Esophagus muscularis mucosa (tissue), 4 donors: ENCODE measurements around the gene GRID1. TPM values are rescaled to one million over a fixed set of nuclear protein-coding genes. Genes with fewer than 3 reads are reported as not detected.

Source experiments
- DNase-seq: peaks from one replicate; pipeline ENCODE4 v3.0.0-alpha.2; 2017; ENCODE audit errors: extremely low spot score
- H3K27ac ChIP-seq, 4 donors: fragments of 200-600 bp; sonication (generic); replicated peaks in 1 of 4; 1 replicate in 3 of 4; 2 replicates in 1 of 4; pipeline ENCODE4 v1.5.1; 2016 to 2019; ENCODE audit warnings: mild to moderate bottlenecking in 1 of 4
- H3K27me3 ChIP-seq, 4 donors: fragments of 200-600 bp; sonication (generic); one replicate each; pipeline versions ENCODE4 v1.5.1 to v1.6.0; 2016 to 2019
- H3K36me3 ChIP-seq, 4 donors: fragments of 200-600 bp; sonication (generic); one replicate each; pipeline ENCODE4 v1.5.1; 2016 to 2019
- H3K4me1 ChIP-seq, 4 donors: fragments of 200-600 bp; sonication (generic); one replicate each; pipeline ENCODE4 v1.5.1; 2016 to 2019
- H3K4me3 ChIP-seq, 4 donors: fragments of 200-600 bp; sonication (generic); 1 replicate in 2 of 4; 2 replicates in 2 of 4; pipeline ENCODE4 v1.5.1; 2016 to 2019; ENCODE audit warnings: mild to moderate bottlenecking in 4 of 4, moderate library complexity in 1 of 4
- H3K9me3 ChIP-seq, 4 donors: fragments of 200-600 bp; sonication (generic); 1 replicate in 3 of 4; 2 replicates in 1 of 4; pipeline ENCODE4 v1.5.1; 2016 to 2019
- EP300 ChIP-seq: sonication (generic); formaldehyde crosslinking; IDR thresholded peaks from one replicate; pipeline ENCODE4 v1.6.1; 2017; ENCODE audit warnings: antibody characterized with exemption
- POLR2A ChIP-seq: fragments of 450-650 bp; IDR thresholded peaks from one replicate; pipeline ENCODE4 v1.6.1; 2017; ENCODE audit warnings: antibody characterized with exemption, moderate library complexity, mild to moderate bottlenecking, low read depth
- POLR2AphosphoS5 ChIP-seq, 2 donors: sonication (generic); formaldehyde crosslinking; IDR thresholded peaks; one replicate each; pipeline ENCODE4 v1.6.1; 2017; ENCODE audit warnings: antibody characterized with exemption in 2 of 2
- WGBS: methylation state at CpG from one replicate; pipeline ENCODE4 v1.1.5; 2018; 5-methylcytosine and 5-hydroxymethylcytosine counted together
- intact Hi-C: fragments of 100-400 bp; cut with DNase I; formaldehyde crosslinking; loops from one replicate; pipeline ENCODE4 v1.15.1; 2023
- total RNA-seq, 4 donors: library from RNA; depleted of rRNA; stranded (reverse); fragments of >200 nt; gene quantifications; one replicate each; pipeline versions ENCODE4 v1.1.0 to v1.2.1, GENCODE V29; 2016
- TF ChIP-seq, protein P1 (sequence below), 3 experiments: fragments of 200-600 bp in 2 of 3; fragments of 450-650 bp in 1 of 3; sonication (generic) in 2 of 3; IDR thresholded peaks; one replicate each; pipeline ENCODE4 v1.5.1; 2017 to 2019; ENCODE audit warnings: antibody characterized with exemption in 3 of 3, mild to moderate bottlenecking in 2 of 3, moderate library complexity in 1 of 3

Gene GRID1
- total RNA-seq, 4 donors from 2014 or later: under 0.01 to 1.3 (median 1.1) TPM

DNA sequence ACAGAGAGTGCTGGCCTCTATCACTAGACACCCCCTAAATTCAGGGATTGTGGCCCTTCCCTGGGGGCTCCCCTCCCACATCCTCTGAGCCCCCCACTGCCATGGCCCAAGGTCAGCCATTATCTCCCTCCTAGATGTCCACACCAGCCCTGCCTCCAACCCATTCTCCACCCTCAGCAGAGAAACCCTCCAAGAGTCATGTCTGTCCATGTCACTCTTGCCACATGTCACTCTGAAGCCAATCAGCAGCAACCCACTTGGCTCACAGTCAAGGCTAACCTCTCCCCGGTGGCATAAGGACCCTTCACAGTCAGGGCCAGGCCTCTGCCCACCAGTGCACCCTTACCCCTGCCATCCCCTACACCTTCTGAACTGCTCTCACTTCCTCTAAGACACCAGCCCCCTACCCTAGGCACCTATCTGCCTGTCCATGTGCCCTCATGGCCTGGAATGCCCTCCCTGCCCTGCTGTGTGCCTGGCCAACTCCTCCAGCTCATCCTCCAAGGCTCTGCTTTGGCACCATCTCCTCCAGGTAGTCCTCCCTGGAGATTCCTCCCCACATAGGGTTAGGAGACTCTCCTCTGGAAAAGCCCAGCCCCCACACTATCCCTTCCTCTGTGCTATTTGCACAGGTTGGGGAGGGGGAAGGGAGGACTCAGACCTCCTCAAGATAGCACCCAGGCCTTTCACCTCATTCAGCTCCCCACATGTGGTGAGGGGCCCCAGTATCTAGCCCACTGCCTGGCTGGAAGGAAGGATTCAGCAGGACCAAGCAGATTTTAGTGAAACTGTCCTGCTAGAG, 83.7 kb downstream of the GRID1 start:
- Histone ChIP-seq H3K4me3 (no peak overlapping the region), H3K27me3 (peaks cover 0 to 13% (median 0%) of the 10 kb centered on the region in 4 donors), H3K27ac (no peak overlapping the region), H3K9me3 (peaks cover 0 to 19% (median 7%) of the 10 kb centered on the region in 4 donors), H3K4me1 (no peaks in the 10 kb centered on the region), H3K36me3 (no peaks in the 10 kb centered on the region)
- TF ChIP-seq EP300 (no peak), POLR2A (no peak), POLR2AphosphoS5 (IDR thresholded peaks at IDR 0.05) (no peak)
- TF ChIP-seq, protein P1, sequence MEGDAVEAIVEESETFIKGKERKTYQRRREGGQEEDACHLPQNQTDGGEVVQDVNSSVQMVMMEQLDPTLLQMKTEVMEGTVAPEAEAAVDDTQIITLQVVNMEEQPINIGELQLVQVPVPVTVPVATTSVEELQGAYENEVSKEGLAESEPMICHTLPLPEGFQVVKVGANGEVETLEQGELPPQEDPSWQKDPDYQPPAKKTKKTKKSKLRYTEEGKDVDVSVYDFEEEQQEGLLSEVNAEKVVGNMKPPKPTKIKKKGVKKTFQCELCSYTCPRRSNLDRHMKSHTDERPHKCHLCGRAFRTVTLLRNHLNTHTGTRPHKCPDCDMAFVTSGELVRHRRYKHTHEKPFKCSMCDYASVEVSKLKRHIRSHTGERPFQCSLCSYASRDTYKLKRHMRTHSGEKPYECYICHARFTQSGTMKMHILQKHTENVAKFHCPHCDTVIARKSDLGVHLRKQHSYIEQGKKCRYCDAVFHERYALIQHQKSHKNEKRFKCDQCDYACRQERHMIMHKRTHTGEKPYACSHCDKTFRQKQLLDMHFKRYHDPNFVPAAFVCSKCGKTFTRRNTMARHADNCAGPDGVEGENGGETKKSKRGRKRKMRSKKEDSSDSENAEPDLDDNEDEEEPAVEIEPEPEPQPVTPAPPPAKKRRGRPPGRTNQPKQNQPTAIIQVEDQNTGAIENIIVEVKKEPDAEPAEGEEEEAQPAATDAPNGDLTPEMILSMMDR (IDR thresholded peaks at IDR 0.05): no peak
- intact Hi-C loops: no loop called here
- 90% methylated on average over 1 of the region's 1 CpG for WGBS
- no peak for DNase-seq

DNA sequence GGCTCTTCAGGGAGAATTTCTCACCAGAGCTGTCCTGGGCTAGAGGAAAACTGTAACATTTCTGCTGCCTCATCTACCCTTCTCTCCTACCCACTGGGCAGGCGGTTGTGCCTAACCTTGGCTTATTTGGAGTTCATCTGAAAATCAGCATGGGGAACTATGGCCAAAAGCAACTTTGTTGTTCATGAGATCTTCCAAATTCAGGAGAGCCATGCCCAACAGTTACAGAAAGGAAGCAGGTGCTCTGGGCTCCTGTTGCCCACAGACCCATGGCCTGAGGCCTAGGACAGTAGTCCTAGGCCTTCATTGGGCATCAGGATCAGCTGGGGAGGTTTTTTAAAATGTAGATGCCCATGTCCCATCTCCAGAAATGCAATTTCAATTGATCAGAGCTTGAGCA, 85.2 kb downstream of the GRID1 start:
- Histone ChIP-seq H3K9me3 (peaks cover 0 to 29% (median 18%) of the 10 kb centered on the region in 4 donors), H3K4me3 (no peak overlapping the region), H3K36me3 (no peaks in the 10 kb centered on the region), H3K27me3 (peaks cover 0 to 13% (median 0%) of the 10 kb centered on the region in 4 donors), H3K4me1 (no peaks in the 10 kb centered on the region), H3K27ac (no peak overlapping the region)
- WGBS: 89% methylated on average over 1 of the region's 1 CpG
- TF ChIP-seq EP300 (no peak), POLR2AphosphoS5 (IDR thresholded peaks at IDR 0.05) (no peak), POLR2A (no peak)
- TF ChIP-seq, protein P1 (IDR thresholded peaks at IDR 0.05): no peak
- intact Hi-C loops: no loop called here
- DNase-seq: no peak

DNA sequence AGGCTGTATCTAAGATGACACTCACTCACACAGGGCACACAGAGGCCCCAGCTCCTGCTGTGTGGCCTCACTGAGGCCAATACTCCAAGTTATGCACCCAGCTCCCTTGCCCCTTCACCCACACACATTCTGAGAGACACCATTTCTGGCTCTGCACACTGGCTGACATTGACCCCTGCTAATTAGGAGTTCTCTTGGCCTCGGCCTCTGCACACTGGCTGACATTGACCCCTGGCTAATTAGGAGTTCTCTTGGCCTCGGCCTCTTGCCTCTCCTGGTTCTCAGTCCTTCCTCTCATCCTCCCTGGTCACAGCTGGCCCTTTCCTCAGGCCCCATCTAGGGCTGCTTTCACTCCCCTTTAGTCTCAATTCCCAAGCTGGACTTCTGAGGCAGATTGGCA, 97.3 kb downstream of the GRID1 start:
- TF ChIP-seq POLR2AphosphoS5 (IDR thresholded peaks at IDR 0.05): no peak
- TF ChIP-seq EP300: no peak
- TF ChIP-seq, protein P1 (IDR thresholded peaks at IDR 0.05): no peak
- no peak for TF ChIP-seq POLR2A
- Histone ChIP-seq H3K27ac (no peak overlapping the region), H3K36me3 (no peaks in the 10 kb centered on the region), H3K9me3 (peaks cover 0 to 3% (median 0%) of the 10 kb centered on the region in 4 donors), H3K27me3 (peaks cover 0 to 33% (median 0%) of the 10 kb centered on the region in 4 donors), H3K4me1 (no peaks in the 10 kb centered on the region), H3K4me3 (no peak overlapping the region)
- intact Hi-C loops: no loop called here
- WGBS: 64% methylated on average over 2 of the region's 2 CpGs
- DNase-seq: no peak

DNA sequence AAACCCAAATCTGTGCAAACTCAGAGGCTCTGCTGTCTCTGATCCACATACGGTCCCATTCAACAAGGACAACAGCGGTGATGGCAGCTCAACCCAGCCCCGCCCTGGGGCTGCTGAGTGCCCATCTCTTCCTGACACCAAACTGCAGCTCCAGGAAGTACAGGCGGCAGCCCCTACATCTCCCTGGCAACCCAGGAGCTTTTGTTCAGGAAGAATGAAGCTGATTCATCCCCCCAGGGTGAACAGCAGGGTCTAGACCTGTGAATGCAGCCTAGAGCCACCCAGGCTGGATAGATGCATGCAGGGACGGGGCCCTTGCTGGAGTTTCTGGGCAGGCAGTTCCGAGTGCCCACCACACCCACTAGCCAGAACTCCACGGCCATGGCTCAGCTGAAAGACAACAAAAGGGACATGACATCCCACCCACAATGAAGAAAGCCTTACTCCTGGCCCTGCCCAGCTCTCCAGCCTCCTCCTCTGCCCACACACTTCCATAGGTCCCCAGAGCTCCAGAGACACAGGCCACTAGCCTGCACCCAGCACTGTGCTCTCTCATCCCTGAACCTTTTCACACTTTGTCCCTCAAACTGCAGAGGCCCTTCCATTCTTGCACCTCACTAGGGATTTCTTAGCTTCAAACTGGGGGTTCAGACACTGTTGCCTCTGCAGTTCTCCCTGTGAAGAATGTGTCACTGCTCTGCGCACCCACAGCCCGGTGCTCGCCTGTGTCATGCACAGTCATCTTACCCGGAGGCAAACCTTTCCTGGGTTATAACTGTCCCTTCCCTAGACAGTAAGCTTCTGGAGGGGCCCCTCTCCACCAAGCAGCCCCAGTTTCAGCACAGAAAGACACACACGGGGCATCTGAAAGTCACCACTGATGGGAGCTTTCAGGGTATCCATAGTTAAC, 99.1 kb downstream of the GRID1 start:
- no peak for DNase-seq
- WGBS: 93% methylated on average over 9 of the region's 12 CpGs
- Histone ChIP-seq H3K4me1 (peaks cover 0 to 11% (median 9%) of the 10 kb centered on the region in 4 donors), H3K4me3 (no peak overlapping the region), H3K27me3 (peaks cover 0 to 50% (median 0%) of the 10 kb centered on the region in 4 donors), H3K27ac (no peak overlapping the region), H3K36me3 (no peaks in the 10 kb centered on the region), H3K9me3 (peaks cover 0 to 3% (median 0%) of the 10 kb centered on the region in 4 donors)
- TF ChIP-seq POLR2AphosphoS5 (IDR thresholded peaks at IDR 0.05) (no peak), POLR2A (no peak), EP300 (no peak)
- TF ChIP-seq, protein P1 (IDR thresholded peaks at IDR 0.05): no peak
- intact Hi-C loops: no loop called here
